ENCODE measurements around the gene BTBD9. TPM values are rescaled to one million over a fixed set of nuclear protein-coding genes. Genes with fewer than 3 reads are reported as not detected.
"Not testable (repeated sequence)": the region's sequence is repeated elsewhere in the genome, so short reads cannot be mapped to it uniquely, and the experiment has no call there.

Gene BTBD9
- total RNA-seq, 2 experiments from 2014 or later: 19.1 to 19.8 TPM

DNA sequence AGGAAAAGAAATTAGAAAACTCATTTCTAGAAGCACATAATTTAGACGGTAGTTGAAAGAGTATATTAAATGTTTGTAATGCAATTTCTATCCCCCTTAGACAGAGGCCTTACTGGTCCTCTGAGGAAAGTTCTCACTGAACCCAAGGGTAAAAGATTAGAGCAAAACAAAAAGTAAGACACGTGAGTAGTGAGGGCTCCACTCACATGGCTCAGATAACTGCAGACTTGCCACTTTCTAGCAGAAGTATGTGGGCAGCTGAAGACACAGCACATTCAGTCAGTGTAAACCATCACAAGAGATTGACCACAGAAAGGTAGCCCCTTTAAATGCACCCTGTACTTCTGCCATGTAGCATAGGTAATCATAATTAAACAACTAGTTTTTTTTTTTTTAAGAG lies 193.8 kb downstream of the BTBD9 start:
- POLR2A ChIA-PET: no interaction called here
- H3K27ac Mint-ChIP-seq: no peak overlapping the region
- H3K27me3 Mint-ChIP-seq: peaks cover 1% of the 10 kb centered on the region
- H3K9me3 Mint-ChIP-seq: peaks cover 1% of the 10 kb centered on the region
- DNase-seq (no peak), ATAC-seq (ENCODE audit: low read depth) (no peak)
- no peaks in the 10 kb centered on the region for H3K36me3 Mint-ChIP-seq
- no peak overlapping the region for H3K4me3 Mint-ChIP-seq
- H3K4me1 Mint-ChIP-seq: peaks cover 10% of the 10 kb centered on the region

- DNase-seq: no peak
- Mint-ChIP-seq H3K27ac (no peak overlapping the region), H3K4me3 (no peak overlapping the region), H3K9me3 (peaks cover 1% of the 10 kb centered on the region), H3K36me3 (no peaks in the 10 kb centered on the region), H3K4me1 (peaks cover 10% of the 10 kb centered on the region), H3K27me3 (peaks cover 1% of the 10 kb centered on the region)
- POLR2A ChIA-PET: no interaction called here
- ATAC-seq (ENCODE audit: low read depth): no peak
Measured at GRCh38 chr6:38445336-38445735, 194.4 kb downstream of the BTBD9 start.

GRCh38 chr6:38443352-38444144 lies 196.2 kb downstream of the BTBD9 start:
- Mint-ChIP-seq H3K27ac (peak overlapping the region; percentile 0), H3K4me1 (peaks cover 12% of the 10 kb centered on the region), H3K4me3 (no peak overlapping the region), H3K27me3 (no peaks in the 10 kb centered on the region), H3K36me3 (no peaks in the 10 kb centered on the region), H3K9me3 (no peaks in the 10 kb centered on the region)
- ATAC-seq (ENCODE audit: low read depth) (peak; percentile 84), DNase-seq (no peak)
- POLR2A ChIA-PET: no interaction called here

DNA sequence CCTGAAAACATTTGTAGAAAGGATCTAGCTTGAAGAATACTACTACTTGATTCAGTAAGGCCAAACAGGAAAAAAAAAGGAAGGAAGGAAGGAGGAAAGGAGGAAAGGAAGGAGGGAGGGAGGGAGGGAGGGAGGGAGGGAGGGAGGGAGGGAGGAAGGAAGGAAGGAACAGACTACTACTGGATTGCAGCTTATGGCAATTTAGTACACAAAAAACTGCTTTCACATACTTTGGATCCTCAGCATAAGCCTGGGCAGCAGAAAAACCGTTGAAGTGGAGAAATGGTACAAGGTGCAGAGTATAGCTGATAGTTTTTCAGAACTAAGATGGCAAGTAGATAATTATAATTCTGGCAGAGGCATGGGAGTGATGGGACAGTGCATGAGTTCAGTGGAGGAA lies 201.6 kb downstream of the BTBD9 start:
- DNase-seq (no peak), ATAC-seq (ENCODE audit: low read depth) (no peak)
- H3K4me1 Mint-ChIP-seq: peaks cover 5% of the 10 kb centered on the region
- POLR2A ChIA-PET: no interaction called here
- H3K9me3 Mint-ChIP-seq: peaks cover 1% of the 10 kb centered on the region
- no peak overlapping the region for H3K27ac Mint-ChIP-seq
- H3K4me3 Mint-ChIP-seq: no peak overlapping the region
- no peaks in the 10 kb centered on the region for H3K27me3 Mint-ChIP-seq
- peaks cover 3% of the 10 kb centered on the region for H3K36me3 Mint-ChIP-seq

DNA sequence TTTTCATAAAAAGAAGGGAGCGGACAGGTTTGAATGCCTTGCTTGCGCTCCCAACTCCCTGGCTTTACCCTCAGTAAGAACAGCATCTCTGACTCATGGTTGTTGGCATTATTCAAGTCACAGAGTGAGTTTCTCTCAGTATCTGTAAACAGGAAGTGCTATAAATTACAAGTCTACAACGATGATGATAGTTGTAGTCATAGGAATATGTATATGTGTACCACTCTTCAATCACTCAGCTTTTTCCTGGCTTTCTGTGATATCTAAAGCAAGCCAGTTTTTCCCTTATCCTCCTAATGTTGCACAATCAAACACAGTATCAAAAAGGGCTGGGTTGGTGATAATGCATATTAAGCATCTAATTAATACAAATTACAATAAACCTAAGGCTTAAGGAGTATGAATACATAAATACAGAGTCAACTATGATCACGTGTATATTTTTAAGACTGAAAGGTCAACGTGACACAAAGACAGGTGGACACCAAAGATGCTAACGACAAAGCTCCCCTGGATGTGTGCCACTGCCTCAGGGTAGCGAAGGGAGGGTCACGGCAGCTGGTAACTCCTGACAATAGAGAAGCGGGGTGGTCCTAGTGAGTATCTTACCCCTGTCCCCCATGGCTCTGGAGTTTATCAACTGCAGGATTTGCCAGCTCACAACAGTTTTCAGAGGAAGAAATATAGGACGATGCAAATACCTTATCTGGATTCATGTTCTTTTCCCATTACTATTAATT lies 202.8 kb downstream of the BTBD9 start:
- POLR2A ChIA-PET: no interaction called here
- Mint-ChIP-seq H3K27me3 (no peaks in the 10 kb centered on the region), H3K9me3 (peaks cover 5% of the 10 kb centered on the region), H3K27ac (no peak overlapping the region), H3K4me3 (no peak overlapping the region), H3K36me3 (peaks cover 3% of the 10 kb centered on the region), H3K4me1 (peaks cover 5% of the 10 kb centered on the region)
- ATAC-seq (ENCODE audit: low read depth) (no peak), DNase-seq (no peak)

DNA sequence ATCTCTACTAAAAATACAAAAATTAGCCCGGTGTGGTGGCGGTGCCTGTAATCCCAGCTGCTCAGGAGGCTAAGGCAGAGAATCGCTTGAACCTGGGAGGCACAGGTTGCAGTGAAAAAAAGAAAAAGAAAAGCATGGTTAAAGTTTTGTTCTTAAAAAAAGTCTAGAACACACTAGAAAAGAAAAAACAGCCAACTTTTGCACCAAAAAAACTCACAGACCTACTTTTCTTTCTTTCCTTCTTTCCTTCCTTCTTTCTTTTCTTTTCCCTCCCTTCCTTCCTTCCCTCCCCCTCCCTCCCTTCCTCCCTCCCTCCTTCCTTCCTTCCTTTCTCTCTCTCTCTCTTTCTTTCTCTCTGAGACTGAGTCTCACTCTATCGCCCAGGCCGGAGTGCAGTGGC lies 204.4 kb downstream of the BTBD9 start:
- ATAC-seq (ENCODE audit: low read depth): no peak
- H3K36me3 Mint-ChIP-seq: peaks cover 3% of the 10 kb centered on the region
- H3K4me3 Mint-ChIP-seq: no peak overlapping the region
- DNase-seq: no peak
- H3K9me3 Mint-ChIP-seq: peaks cover 5% of the 10 kb centered on the region
- H3K27ac Mint-ChIP-seq: no peak overlapping the region
- POLR2A ChIA-PET: no interaction called here
- peaks cover 5% of the 10 kb centered on the region for H3K4me1 Mint-ChIP-seq
- H3K27me3 Mint-ChIP-seq: no peaks in the 10 kb centered on the region

- H3K27ac Mint-ChIP-seq: no peak overlapping the region
- H3K27me3 Mint-ChIP-seq: no peaks in the 10 kb centered on the region
- peaks cover 5% of the 10 kb centered on the region for H3K9me3 Mint-ChIP-seq
- DNase-seq: no peak
- H3K36me3 Mint-ChIP-seq: peaks cover 3% of the 10 kb centered on the region
- POLR2A ChIA-PET: no interaction called here
- ATAC-seq (ENCODE audit: low read depth): no peak
- peaks cover 5% of the 10 kb centered on the region for H3K4me1 Mint-ChIP-seq
- no peak overlapping the region for H3K4me3 Mint-ChIP-seq
Measured at GRCh38 chr6:38434051-38434450, 205.7 kb downstream of the BTBD9 start.

- ATAC-seq (ENCODE audit: low read depth): no peak
- H3K9me3 Mint-ChIP-seq: peaks cover 5% of the 10 kb centered on the region
- H3K36me3 Mint-ChIP-seq: peaks cover 3% of the 10 kb centered on the region
- peaks cover 3% of the 10 kb centered on the region for H3K4me1 Mint-ChIP-seq
- H3K27me3 Mint-ChIP-seq: no peaks in the 10 kb centered on the region
- no peak for DNase-seq
- no peak overlapping the region for H3K27ac Mint-ChIP-seq
- POLR2A ChIA-PET: no interaction called here
- no peak overlapping the region for H3K4me3 Mint-ChIP-seq
Measured at GRCh38 chr6:38432479-38432878, 207.2 kb downstream of the BTBD9 start.

- no peak overlapping the region for H3K27ac Mint-ChIP-seq
- H3K4me1 Mint-ChIP-seq: peaks cover 3% of the 10 kb centered on the region
- H3K9me3 Mint-ChIP-seq: peaks cover 5% of the 10 kb centered on the region
- no peak overlapping the region for H3K4me3 Mint-ChIP-seq
- ATAC-seq (ENCODE audit: low read depth) (no peak), DNase-seq (no peak)
- peaks cover 3% of the 10 kb centered on the region for H3K36me3 Mint-ChIP-seq
- H3K27me3 Mint-ChIP-seq: no peaks in the 10 kb centered on the region
- POLR2A ChIA-PET: no interaction called here
Measured at GRCh38 chr6:38432079-38432478, 207.7 kb downstream of the BTBD9 start.

- H3K4me3 Mint-ChIP-seq: no peak overlapping the region
- DNase-seq (no peak), ATAC-seq (ENCODE audit: low read depth) (no peak)
- peaks cover 3% of the 10 kb centered on the region for H3K9me3 Mint-ChIP-seq
- H3K36me3 Mint-ChIP-seq: peaks cover 3% of the 10 kb centered on the region
- H3K27ac Mint-ChIP-seq: no peak overlapping the region
- H3K27me3 Mint-ChIP-seq: no peaks in the 10 kb centered on the region
- H3K4me1 Mint-ChIP-seq: peaks cover 2% of the 10 kb centered on the region
- POLR2A ChIA-PET: no interaction called here
Measured at GRCh38 chr6:38429546-38429945, 210.2 kb downstream of the BTBD9 start.

GRCh38 chr6:38427492-38428210 lies 212.1 kb downstream of the BTBD9 start:
- Mint-ChIP-seq H3K27ac (no peak overlapping the region), H3K27me3 (no peaks in the 10 kb centered on the region), H3K9me3 (peaks cover 3% of the 10 kb centered on the region), H3K4me3 (no peak overlapping the region), H3K36me3 (no peaks in the 10 kb centered on the region), H3K4me1 (no peaks in the 10 kb centered on the region)
- POLR2A ChIA-PET: no interaction called here
- DNase-seq (no peak), ATAC-seq (ENCODE audit: low read depth) (no peak)

DNA sequence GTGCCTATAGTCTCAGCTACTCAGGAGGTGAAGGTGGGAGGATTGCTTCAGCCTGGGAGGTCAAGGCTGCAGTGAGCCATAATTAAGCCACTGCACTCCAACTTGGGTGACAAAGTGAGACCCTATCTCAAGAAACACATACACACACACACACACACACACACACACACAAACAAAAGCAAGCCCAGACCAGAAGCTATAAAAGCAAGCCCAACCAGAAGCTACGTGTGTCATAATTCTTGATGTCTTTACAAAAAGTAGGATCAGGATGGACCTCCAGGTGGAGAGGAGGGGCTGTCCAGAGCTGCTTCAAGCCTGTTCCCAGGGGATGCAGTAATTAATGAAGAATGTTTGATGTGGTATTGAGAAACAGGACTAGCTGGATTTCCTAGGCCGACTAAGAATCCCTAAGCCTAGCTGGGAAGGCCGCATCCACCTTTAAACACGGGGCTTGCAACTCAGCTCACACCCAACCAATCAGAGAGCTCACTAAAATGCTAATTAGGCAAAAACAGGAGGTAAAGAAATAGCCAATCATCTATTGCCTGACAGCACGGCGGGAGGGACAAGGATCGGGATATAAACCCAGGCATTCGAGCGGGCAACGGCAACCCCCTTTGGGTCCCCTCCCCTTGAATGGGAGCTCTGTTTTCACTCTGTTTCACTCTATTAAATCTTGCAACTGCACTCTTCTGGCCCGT lies 213.8 kb downstream of the BTBD9 start:
- DNase-seq; H3K27ac Mint-ChIP-seq; H3K4me1 Mint-ChIP-seq; POLR2A ChIA-PET; ATAC-seq (ENCODE audit: low read depth); H3K27me3 Mint-ChIP-seq; H3K36me3 Mint-ChIP-seq; H3K4me3 Mint-ChIP-seq; H3K9me3 Mint-ChIP-seq: not testable (repeated sequence)

DNA sequence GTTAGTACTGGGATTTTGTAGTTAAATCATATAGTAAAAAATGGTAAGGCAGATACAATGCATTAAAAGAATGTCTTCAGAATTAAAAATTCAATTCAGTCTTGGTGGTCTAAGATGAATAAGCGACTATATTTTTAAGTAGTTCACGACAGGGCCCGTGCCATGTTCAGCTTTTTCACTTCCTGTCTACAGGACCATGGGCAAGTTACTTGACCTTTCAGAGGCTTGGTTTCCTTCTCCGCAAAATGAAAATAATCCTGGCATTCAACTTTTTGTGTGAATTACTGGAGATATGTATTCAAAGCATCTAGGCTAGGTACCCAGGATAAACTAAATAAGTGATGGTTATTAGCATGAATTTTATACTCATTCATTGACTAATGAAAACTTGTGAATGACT lies 216.0 kb downstream of the BTBD9 start:
- ATAC-seq (ENCODE audit: low read depth) (no peak), DNase-seq (no peak)
- H3K4me1 Mint-ChIP-seq: no peaks in the 10 kb centered on the region
- no peak overlapping the region for H3K4me3 Mint-ChIP-seq
- POLR2A ChIA-PET: no interaction called here
- no peaks in the 10 kb centered on the region for H3K36me3 Mint-ChIP-seq
- no peaks in the 10 kb centered on the region for H3K9me3 Mint-ChIP-seq
- H3K27me3 Mint-ChIP-seq: no peaks in the 10 kb centered on the region
- no peak overlapping the region for H3K27ac Mint-ChIP-seq

Data from activated naive CD8-positive, alpha-beta T cell treated with anti-CD3 and anti-CD28 coated beads, Interleukin-2, amount 10 ng/mL, durations not matched to agents 7 days and 5 days (primary cell).